ENCODE data around the gene FAM174C.
A peak's percentile ranks its signal among the peaks of the same experiment; 100 is the strongest.

Gene FAM174C

GRCh38 chr19:1251330-1252220, 23.8 kb upstream of the FAM174C start:
- Histone ChIP-seq H3K4me3 (ENCODE audit: control insufficient read depth in 1 of 7, extremely low read depth in 1 of 7, insufficient read depth in 4 of 7, low read depth in 2 of 7, low read length in 6 of 7) (peak overlapping the region; percentile 70 to 87 (median 79)), H3K27ac (ENCODE audit: insufficient read depth in 1 of 2, low read depth in 1 of 2, low read length in 2 of 2, poor library complexity in 1 of 2, severe bottlenecking in 2 of 2) (peak overlapping the region; percentile 50 to 89), H3K27me3 (replicated peaks in 2 of 5; ENCODE audit: control insufficient read depth in 4 of 5, insufficient read depth in 5 of 5, low read length in 4 of 5) (no peaks in the 10 kb centered on the region), H3K36me3 (ENCODE audit: control insufficient read depth in 4 of 4, insufficient read depth in 4 of 4, low read length in 3 of 4) (peaks cover 2 to 34% (median 25%) of the 10 kb centered on the region in 4 experiments), H3K4me1 (ENCODE audit: control extremely low read depth in 1 of 4, control insufficient read depth in 4 of 4, insufficient read depth in 4 of 4, low read length in 3 of 4) (peaks cover 0 to 60% (median 51%) of the 10 kb centered on the region in 4 experiments), H3K9me3 (ENCODE audit: control extremely low read depth in 1 of 5, control insufficient read depth in 4 of 5, insufficient read depth in 2 of 5, low read depth in 1 of 5, low read length in 4 of 5) (no peaks in the 10 kb centered on the region)
- ChIA-PET POLR2A (interaction anchor here (7.0 kb wide), 1 partner anchor 16 kb away, joined by 98 read pairs; the partner anchor contains the start of gene CIRBP), CTCF (interaction anchor here (7.9 kb wide), 1 partner anchor 13 kb away, joined by 60 read pairs; no protein-coding TSS in a partner anchor)
- WGBS (ENCODE audit: insufficient coverage) = 6% methylated on average over 30 of the region's 41 CpGs
- peak in 2 of 3 donors; percentile 61 to 74 for DNase-seq

GRCh38 chr19:1252221-1252820, 23.0 kb upstream of the FAM174C start:
- H3K27ac ChIP-seq (ENCODE audit: insufficient read depth in 1 of 2, low read depth in 1 of 2, low read length in 2 of 2, poor library complexity in 1 of 2, severe bottlenecking in 2 of 2) = peak overlapping the region; percentile 70 to 89
- peak; percentile 89 to 97 (median 97) for DNase-seq
- ChIA-PET POLR2A (interaction anchor here (1.1 to 7.0 kb wide), 7 partner anchors 8 to 121 kb away, joined by 3 to 98 read pairs (median 7); partner anchors contain the start of genes CIRBP and FAM174C), CTCF (interaction anchor here (7.9 to 17.7 kb wide), 2 partner anchors 7 to 12 kb away, joined by 60 to 268 read pairs; no protein-coding TSS in a partner anchor)
- peak overlapping the region in 6 of 7 experiments; percentile 32 to 84 (median 78) for H3K4me3 ChIP-seq (ENCODE audit: control insufficient read depth in 1 of 7, extremely low read depth in 1 of 7, insufficient read depth in 4 of 7, low read depth in 2 of 7, low read length in 6 of 7)
- H3K9me3 ChIP-seq (ENCODE audit: control extremely low read depth in 1 of 5, control insufficient read depth in 4 of 5, insufficient read depth in 2 of 5, low read depth in 1 of 5, low read length in 4 of 5) = no peaks in the 10 kb centered on the region
- H3K4me1 ChIP-seq (ENCODE audit: control extremely low read depth in 1 of 4, control insufficient read depth in 4 of 4, insufficient read depth in 4 of 4, low read length in 3 of 4) = peaks cover 0 to 67% (median 54%) of the 10 kb centered on the region in 4 experiments
- no peaks in the 10 kb centered on the region for H3K27me3 ChIP-seq (replicated peaks in 2 of 5; ENCODE audit: control insufficient read depth in 4 of 5, insufficient read depth in 5 of 5, low read length in 4 of 5)
- peaks cover 3 to 41% (median 30%) of the 10 kb centered on the region in 4 experiments for H3K36me3 ChIP-seq (ENCODE audit: control insufficient read depth in 4 of 4, insufficient read depth in 4 of 4, low read length in 3 of 4)
- WGBS (ENCODE audit: insufficient coverage) = 0% methylated on average over 22 of the region's 30 CpGs

GRCh38 chr19:1252821-1253513, 22.4 kb upstream of the FAM174C start:
- Histone ChIP-seq H3K9me3 (ENCODE audit: control extremely low read depth in 1 of 5, control insufficient read depth in 4 of 5, insufficient read depth in 2 of 5, low read depth in 1 of 5, low read length in 4 of 5) (no peaks in the 10 kb centered on the region), H3K4me1 (ENCODE audit: control extremely low read depth in 1 of 4, control insufficient read depth in 4 of 4, insufficient read depth in 4 of 4, low read length in 3 of 4) (peaks cover 0 to 68% (median 53%) of the 10 kb centered on the region in 4 experiments), H3K36me3 (ENCODE audit: control insufficient read depth in 4 of 4, insufficient read depth in 4 of 4, low read length in 3 of 4) (peaks cover 3 to 47% (median 33%) of the 10 kb centered on the region in 4 experiments), H3K4me3 (ENCODE audit: control insufficient read depth in 1 of 7, extremely low read depth in 1 of 7, insufficient read depth in 4 of 7, low read depth in 2 of 7, low read length in 6 of 7) (peak overlapping the region in 6 of 7 experiments; percentile 40 to 84 (median 78)), H3K27ac (ENCODE audit: insufficient read depth in 1 of 2, low read depth in 1 of 2, low read length in 2 of 2, poor library complexity in 1 of 2, severe bottlenecking in 2 of 2) (peak overlapping the region; percentile 70 to 89), H3K27me3 (replicated peaks in 2 of 5; ENCODE audit: control insufficient read depth in 4 of 5, insufficient read depth in 5 of 5, low read length in 4 of 5) (no peaks in the 10 kb centered on the region)
- ChIA-PET POLR2A (interaction anchor here (0.5 to 7.0 kb wide), 10 partner anchors 8 to 987 kb away, joined by 3 to 98 read pairs (median 4); partner anchors contain the start of genes CIRBP, FAM174C and POLR2E), CTCF (interaction anchor here (7.9 to 17.7 kb wide), 2 partner anchors 8 to 12 kb away, joined by 60 to 268 read pairs; no protein-coding TSS in a partner anchor)
- peak; percentile 90 to 96 (median 96) for DNase-seq
- WGBS (ENCODE audit: insufficient coverage) = 0% methylated on average over 6 of the region's 26 CpGs

GRCh38 chr19:1253514-1254080, 21.7 kb upstream of the FAM174C start:
- CTCF ChIA-PET = interaction anchor here (7.9 to 17.7 kb wide), 2 partner anchors 9 to 11 kb away, joined by 60 to 268 read pairs; no protein-coding TSS in a partner anchor
- Histone ChIP-seq H3K9me3 (ENCODE audit: control extremely low read depth in 1 of 5, control insufficient read depth in 4 of 5, insufficient read depth in 2 of 5, low read depth in 1 of 5, low read length in 4 of 5) (no peaks in the 10 kb centered on the region), H3K36me3 (ENCODE audit: control insufficient read depth in 4 of 4, insufficient read depth in 4 of 4, low read length in 3 of 4) (peaks cover 3 to 52% (median 36%) of the 10 kb centered on the region in 4 experiments), H3K4me1 (ENCODE audit: control extremely low read depth in 1 of 4, control insufficient read depth in 4 of 4, insufficient read depth in 4 of 4, low read length in 3 of 4) (peaks cover 0 to 69% (median 58%) of the 10 kb centered on the region in 4 experiments), H3K27ac (ENCODE audit: insufficient read depth in 1 of 2, low read depth in 1 of 2, low read length in 2 of 2, poor library complexity in 1 of 2, severe bottlenecking in 2 of 2) (peak overlapping the region; percentile 70 to 89), H3K27me3 (replicated peaks in 2 of 5; ENCODE audit: control insufficient read depth in 4 of 5, insufficient read depth in 5 of 5, low read length in 4 of 5) (no peaks in the 10 kb centered on the region), H3K4me3 (ENCODE audit: control insufficient read depth in 1 of 7, extremely low read depth in 1 of 7, insufficient read depth in 4 of 7, low read depth in 2 of 7, low read length in 6 of 7) (peak overlapping the region in 6 of 7 experiments; percentile 40 to 84 (median 66))
- 34% methylated on average over 20 of the region's 23 CpGs for WGBS (ENCODE audit: insufficient coverage)
- no peak for DNase-seq
- POLR2A ChIA-PET = interaction anchor here (0.5 to 7.0 kb wide), 10 partner anchors 8 to 986 kb away, joined by 3 to 98 read pairs (median 4); partner anchors contain the start of genes CIRBP, FAM174C and POLR2E

GRCh38 chr19:1254081-1254527, 21.2 kb upstream of the FAM174C start:
- POLR2A ChIA-PET = interaction anchor here (1.4 to 7.0 kb wide), 3 partner anchors 10 to 129 kb away, joined by 3 to 98 read pairs (median 11); partner anchors contain the start of gene CIRBP
- no peak for DNase-seq
- CTCF ChIA-PET = interaction anchor here (7.9 to 17.7 kb wide), 2 partner anchors 9 to 11 kb away, joined by 60 to 268 read pairs; no protein-coding TSS in a partner anchor

More at GRCh38 chr19:1254081-1254527, 21.2 kb upstream of the FAM174C start:
- Histone ChIP-seq H3K27ac (ENCODE audit: insufficient read depth in 1 of 2, low read depth in 1 of 2, low read length in 2 of 2, poor library complexity in 1 of 2, severe bottlenecking in 2 of 2) (peak overlapping the region in 1 of 2 experiments; percentile 89), H3K36me3 (ENCODE audit: control insufficient read depth in 4 of 4, insufficient read depth in 4 of 4, low read length in 3 of 4) (peaks cover 3 to 52% (median 36%) of the 10 kb centered on the region in 4 experiments), H3K4me1 (ENCODE audit: control extremely low read depth in 1 of 4, control insufficient read depth in 4 of 4, insufficient read depth in 4 of 4, low read length in 3 of 4) (peaks cover 0 to 74% (median 63%) of the 10 kb centered on the region in 4 experiments), H3K9me3 (ENCODE audit: control extremely low read depth in 1 of 5, control insufficient read depth in 4 of 5, insufficient read depth in 2 of 5, low read depth in 1 of 5, low read length in 4 of 5) (no peaks in the 10 kb centered on the region), H3K4me3 (ENCODE audit: control insufficient read depth in 1 of 7, extremely low read depth in 1 of 7, insufficient read depth in 4 of 7, low read depth in 2 of 7, low read length in 6 of 7) (peak overlapping the region in 4 of 7 experiments; percentile 6 to 84 (median 66)), H3K27me3 (replicated peaks in 2 of 5; ENCODE audit: control insufficient read depth in 4 of 5, insufficient read depth in 5 of 5, low read length in 4 of 5) (no peaks in the 10 kb centered on the region)
- 89% methylated on average over 37 of the region's 37 CpGs for WGBS (ENCODE audit: insufficient coverage)
